Tibial artery (tissue), 4 donors: Measurements from ENCODE around the gene NF2.

Experiments used
- DNase-seq, 2 donors: peaks; one replicate each; pipeline ENCODE4 v3.0.0-alpha.2; 2019
- H3K27ac ChIP-seq, 2 donors: fragments of 200-600 bp; sonication (generic) in 1 of 2; 1 replicate in 1 of 2; 2 replicates in 1 of 2; pipeline ENCODE4 v1.5.1; 2018 to 2019; ENCODE audit warnings: mild to moderate bottlenecking in 1 of 2
- H3K27me3 ChIP-seq, 2 donors: fragments of 200-600 bp; sonication (generic) in 1 of 2; one replicate each; pipeline versions ENCODE4 v1.5.1 to v1.6.0; 2016 to 2019
- H3K36me3 ChIP-seq, 3 donors: fragments of 200-600 bp; sonication (generic) in 2 of 3; one replicate each; pipeline ENCODE4 v1.5.1; 2016 to 2019; ENCODE audit warnings: mild to moderate bottlenecking in 2 of 3
- H3K4me1 ChIP-seq, 4 donors: fragments of 200-600 bp; sonication (generic) in 2 of 4; 1 replicate in 3 of 4; 2 replicates in 1 of 4; pipeline ENCODE4 v1.5.1; 2016 to 2019
- H3K4me3 ChIP-seq, 2 donors: fragments of 200-600 bp; sonication (generic) in 1 of 2; 1 replicate in 1 of 2; 2 replicates in 1 of 2; pipeline ENCODE4 v1.5.1; 2018 to 2019; ENCODE audit warnings: mild to moderate bottlenecking in 2 of 2
- H3K9me3 ChIP-seq, 3 donors: fragments of 200-600 bp; sonication (generic) in 1 of 3; one replicate each; pipeline ENCODE4 v1.5.1; 2016 to 2019
- intact Hi-C: fragments of 100-400 bp; cut with DNase I; formaldehyde crosslinking; loops from one replicate; pipeline ENCODE4 v1.15.0; 2023; ENCODE audit warnings: low total_unique reads
- TF ChIP-seq, protein P1 (sequence below), 2 experiments: fragments of 200-600 bp in 1 of 2; fragments of 450-650 bp in 1 of 2; IDR thresholded peaks; one replicate each; pipeline ENCODE4 v1.5.1; 2017 to 2019; ENCODE audit warnings: antibody characterized with exemption in 2 of 2, mild to moderate bottlenecking in 1 of 2, moderate library complexity in 1 of 2

The NF2 gene

DNA sequence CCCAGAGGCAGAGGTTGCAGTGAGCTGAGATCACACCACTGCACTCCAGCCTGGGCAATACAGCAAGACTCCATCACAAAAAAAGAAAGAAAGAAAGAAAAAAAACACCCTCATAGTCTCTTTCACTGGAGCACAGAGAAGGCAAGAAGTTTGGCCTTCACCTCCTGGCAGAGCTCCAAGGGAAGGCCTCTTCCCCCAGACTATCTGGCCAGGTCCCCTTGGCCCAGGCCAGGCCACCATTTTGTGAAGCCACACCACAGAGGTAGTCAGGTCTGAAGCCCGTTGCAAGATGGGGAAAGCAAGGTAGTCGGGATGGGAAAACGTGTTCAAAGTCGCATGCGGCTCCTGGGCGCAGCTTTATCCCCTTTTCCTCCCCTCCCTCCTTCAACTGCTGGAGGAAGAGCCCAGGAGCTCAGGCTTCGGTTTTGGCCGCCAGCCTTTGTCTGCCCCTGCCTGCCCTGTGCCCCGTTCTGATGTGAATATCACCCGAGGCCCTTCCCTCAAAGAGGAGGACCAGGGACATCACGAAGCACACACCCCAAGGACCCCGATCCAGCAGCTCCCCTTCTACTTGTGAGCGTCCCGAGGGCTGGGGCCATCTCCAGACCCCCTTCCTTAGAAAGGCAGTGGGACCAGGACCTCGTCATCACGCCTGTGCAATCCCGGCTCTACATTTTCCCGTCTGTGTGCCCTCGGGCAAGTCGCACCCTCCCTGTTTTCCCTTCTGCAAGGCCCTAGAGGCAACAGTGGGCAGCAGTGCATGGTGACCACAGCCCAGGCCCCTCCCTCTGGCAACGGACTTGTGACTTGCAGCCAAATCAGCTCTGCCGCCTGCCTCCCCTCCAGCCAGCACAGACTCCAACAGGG is 134.1 kb downstream of the NF2 start:
- H3K27ac ChIP-seq: no peak overlapping the region
- TF ChIP-seq, protein P1, sequence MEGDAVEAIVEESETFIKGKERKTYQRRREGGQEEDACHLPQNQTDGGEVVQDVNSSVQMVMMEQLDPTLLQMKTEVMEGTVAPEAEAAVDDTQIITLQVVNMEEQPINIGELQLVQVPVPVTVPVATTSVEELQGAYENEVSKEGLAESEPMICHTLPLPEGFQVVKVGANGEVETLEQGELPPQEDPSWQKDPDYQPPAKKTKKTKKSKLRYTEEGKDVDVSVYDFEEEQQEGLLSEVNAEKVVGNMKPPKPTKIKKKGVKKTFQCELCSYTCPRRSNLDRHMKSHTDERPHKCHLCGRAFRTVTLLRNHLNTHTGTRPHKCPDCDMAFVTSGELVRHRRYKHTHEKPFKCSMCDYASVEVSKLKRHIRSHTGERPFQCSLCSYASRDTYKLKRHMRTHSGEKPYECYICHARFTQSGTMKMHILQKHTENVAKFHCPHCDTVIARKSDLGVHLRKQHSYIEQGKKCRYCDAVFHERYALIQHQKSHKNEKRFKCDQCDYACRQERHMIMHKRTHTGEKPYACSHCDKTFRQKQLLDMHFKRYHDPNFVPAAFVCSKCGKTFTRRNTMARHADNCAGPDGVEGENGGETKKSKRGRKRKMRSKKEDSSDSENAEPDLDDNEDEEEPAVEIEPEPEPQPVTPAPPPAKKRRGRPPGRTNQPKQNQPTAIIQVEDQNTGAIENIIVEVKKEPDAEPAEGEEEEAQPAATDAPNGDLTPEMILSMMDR (IDR thresholded peaks at IDR 0.05): no peak
- H3K9me3 ChIP-seq: no peaks in the 10 kb centered on the region
- H3K4me3 ChIP-seq: no peak overlapping the region
- intact Hi-C loops: no loop called here
- no peaks in the 10 kb centered on the region for H3K27me3 ChIP-seq
- no peaks in the 10 kb centered on the region for H3K4me1 ChIP-seq
- peaks cover 5 to 91% (median 55%) of the 10 kb centered on the region in 3 donors for H3K36me3 ChIP-seq
- no peak for DNase-seq

GRCh38 chr22:29738118-29738815 is 134.8 kb downstream of the NF2 start:
- no peak for DNase-seq
- no peaks in the 10 kb centered on the region for H3K27me3 ChIP-seq
- no peaks in the 10 kb centered on the region for H3K9me3 ChIP-seq
- peaks cover 8 to 92% (median 53%) of the 10 kb centered on the region in 3 donors for H3K36me3 ChIP-seq
- no peak overlapping the region for H3K27ac ChIP-seq
- no peaks in the 10 kb centered on the region for H3K4me1 ChIP-seq
- TF ChIP-seq, protein P1 (IDR thresholded peaks at IDR 0.05): no peak
- no peak overlapping the region for H3K4me3 ChIP-seq
- intact Hi-C loops: no loop called here

DNA sequence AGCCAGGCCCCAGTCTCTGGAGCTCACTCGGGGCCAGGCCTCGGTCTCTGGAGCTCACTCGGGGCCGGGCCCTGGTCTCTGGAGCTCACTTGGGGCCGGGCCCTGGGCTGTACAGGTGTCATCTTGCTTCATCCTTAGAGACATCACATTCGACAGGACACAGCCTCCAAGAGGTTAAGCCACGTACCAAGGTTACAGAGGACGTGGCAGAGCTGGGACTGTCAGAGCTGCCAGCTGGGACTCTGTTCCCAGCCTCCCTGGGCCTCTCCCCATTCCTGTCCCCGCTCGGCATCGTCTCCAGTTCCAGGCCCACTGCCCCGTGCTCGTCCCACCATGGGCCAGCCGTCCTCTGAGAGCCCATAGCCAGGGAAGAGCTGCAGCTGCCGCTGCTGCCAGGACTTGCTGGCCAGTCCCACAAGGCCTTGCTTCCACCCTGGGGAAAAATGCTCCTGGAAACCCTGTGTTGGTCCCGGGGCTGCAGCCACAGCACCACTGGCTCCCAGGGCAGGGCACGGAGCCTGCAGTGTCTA is 136.0 kb downstream of the NF2 start:
- Histone ChIP-seq H3K4me3 (no peak overlapping the region), H3K27me3 (no peaks in the 10 kb centered on the region), H3K36me3 (peaks cover 8 to 93% (median 43%) of the 10 kb centered on the region in 3 donors), H3K4me1 (no peaks in the 10 kb centered on the region), H3K9me3 (no peaks in the 10 kb centered on the region), H3K27ac (no peak overlapping the region)
- DNase-seq: no peak
- intact Hi-C loops: no loop called here
- TF ChIP-seq, protein P1 (IDR thresholded peaks at IDR 0.05): no peak

GRCh38 chr22:29740216-29740615 is 136.8 kb downstream of the NF2 start:
- H3K27me3 ChIP-seq: no peaks in the 10 kb centered on the region
- intact Hi-C loops: no loop called here
- no peaks in the 10 kb centered on the region for H3K9me3 ChIP-seq
- H3K4me3 ChIP-seq: no peak overlapping the region
- TF ChIP-seq, protein P1 (IDR thresholded peaks at IDR 0.05): no peak
- no peak overlapping the region for H3K27ac ChIP-seq
- H3K36me3 ChIP-seq: peaks cover 8 to 93% (median 38%) of the 10 kb centered on the region in 3 donors
- H3K4me1 ChIP-seq: no peaks in the 10 kb centered on the region
- DNase-seq: no peak

DNA sequence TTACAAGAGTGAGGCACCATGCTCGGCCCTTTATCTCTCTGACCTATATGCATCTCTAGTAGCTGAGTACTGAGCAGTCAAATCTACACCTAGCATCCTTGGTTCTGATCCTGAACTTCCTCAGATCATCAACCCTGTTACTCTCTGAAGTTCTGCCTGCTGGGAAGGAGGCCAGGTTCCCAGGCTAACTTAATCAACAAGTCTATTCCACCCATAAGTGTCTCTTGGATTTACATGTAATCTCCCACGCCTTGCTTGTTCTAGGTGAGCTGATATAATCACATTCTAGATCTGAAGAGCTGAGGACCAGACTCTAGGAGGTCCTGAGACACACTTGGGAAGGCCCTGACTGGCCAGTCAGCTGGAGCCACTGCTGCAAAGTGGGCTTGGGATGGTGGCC is 138.5 kb downstream of the NF2 start:
- no peaks in the 10 kb centered on the region for H3K4me1 ChIP-seq
- no peak for DNase-seq
- H3K9me3 ChIP-seq: no peaks in the 10 kb centered on the region
- intact Hi-C loops: no loop called here
- peaks cover 8 to 98% (median 45%) of the 10 kb centered on the region in 3 donors for H3K36me3 ChIP-seq
- no peak overlapping the region for H3K27ac ChIP-seq
- TF ChIP-seq, protein P1 (IDR thresholded peaks at IDR 0.05): no peak
- H3K4me3 ChIP-seq: no peak overlapping the region
- no peaks in the 10 kb centered on the region for H3K27me3 ChIP-seq
